AG04449 (cell line): ENCODE results near the gene ERN1.
"Not testable (repeated sequence)": the region's sequence is repeated elsewhere in the genome, so short reads cannot be mapped to it uniquely, and the experiment has no call there.

ENCODE experiments used
- CTCF ChIA-PET: fragments of 350-600 bp; formaldehyde crosslinking; extraction: SDS; loops from one replicate; lab custom pipeline; 2021; ENCODE audit warnings: antibody characterized with exemption; lab: Yijun Ruan, JAX
- POLR2A ChIA-PET: fragments of 400-600, 350-600 bp; formaldehyde crosslinking; extraction: SDS; loops from one replicate; lab custom pipeline; 2020; ENCODE audit warnings: antibody characterized with exemption, inconsistent platforms; lab: Yijun Ruan, JAX
- DNase-seq: peaks from one replicate; pipeline ENCODE4 v3.0.0-alpha.2; 2010; ENCODE audit warnings: low read depth, low spot score
- H3K4me3 ChIP-seq: 2 replicates; pipeline ENCODE4 v1.5.1; 2011; ENCODE audit warnings: low read depth, mild to moderate bottlenecking, control low read depth, low read length
- TF ChIP-seq, protein P1 (sequence below): IDR thresholded peaks from one replicate; pipeline ENCODE4 v1.5.1; 2011; ENCODE audit warnings: mild to moderate bottlenecking, moderate library complexity, low read length, control low read depth, inconsistent platforms; ENCODE audit not compliant: insufficient read depth; ENCODE audit errors: missing control alignments

The ERN1 gene

DNA sequence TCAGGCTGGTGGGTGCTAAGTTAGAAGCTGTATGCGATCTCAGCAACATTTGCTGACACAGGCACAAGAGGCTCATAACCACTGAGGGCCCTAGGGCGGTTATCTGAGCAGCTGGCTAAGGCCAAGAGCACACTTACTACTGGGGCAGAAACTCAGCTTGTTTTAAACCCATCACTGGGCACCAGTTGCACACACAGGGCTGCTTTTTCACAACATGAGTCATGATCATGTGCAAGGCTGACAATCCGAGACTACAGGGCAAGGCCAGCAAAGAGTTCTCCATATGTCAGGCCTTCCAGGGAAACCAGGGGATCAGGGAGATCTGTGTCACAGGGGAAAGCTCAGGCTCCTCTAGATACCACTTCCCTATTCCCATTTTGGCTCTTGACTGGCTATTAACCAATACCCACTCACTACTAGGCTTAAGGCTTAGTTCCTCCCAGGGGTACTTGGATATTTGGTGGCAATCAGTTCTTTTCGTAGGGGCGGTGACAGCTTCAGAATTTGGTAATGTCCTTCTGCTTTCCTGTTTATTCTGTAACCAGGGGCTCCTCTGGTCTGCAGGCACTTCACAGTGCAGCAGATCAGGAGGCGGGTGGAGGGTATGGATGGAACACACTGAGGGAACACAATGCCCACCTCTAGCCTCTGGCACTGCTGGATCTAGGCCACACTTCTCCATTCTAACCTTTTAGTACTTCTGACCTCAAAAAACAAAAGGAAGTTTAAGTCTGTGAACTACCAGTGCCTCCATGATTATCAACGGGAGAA lies 44.9 kb upstream of the ERN1 start:
- TF ChIP-seq, protein P1, sequence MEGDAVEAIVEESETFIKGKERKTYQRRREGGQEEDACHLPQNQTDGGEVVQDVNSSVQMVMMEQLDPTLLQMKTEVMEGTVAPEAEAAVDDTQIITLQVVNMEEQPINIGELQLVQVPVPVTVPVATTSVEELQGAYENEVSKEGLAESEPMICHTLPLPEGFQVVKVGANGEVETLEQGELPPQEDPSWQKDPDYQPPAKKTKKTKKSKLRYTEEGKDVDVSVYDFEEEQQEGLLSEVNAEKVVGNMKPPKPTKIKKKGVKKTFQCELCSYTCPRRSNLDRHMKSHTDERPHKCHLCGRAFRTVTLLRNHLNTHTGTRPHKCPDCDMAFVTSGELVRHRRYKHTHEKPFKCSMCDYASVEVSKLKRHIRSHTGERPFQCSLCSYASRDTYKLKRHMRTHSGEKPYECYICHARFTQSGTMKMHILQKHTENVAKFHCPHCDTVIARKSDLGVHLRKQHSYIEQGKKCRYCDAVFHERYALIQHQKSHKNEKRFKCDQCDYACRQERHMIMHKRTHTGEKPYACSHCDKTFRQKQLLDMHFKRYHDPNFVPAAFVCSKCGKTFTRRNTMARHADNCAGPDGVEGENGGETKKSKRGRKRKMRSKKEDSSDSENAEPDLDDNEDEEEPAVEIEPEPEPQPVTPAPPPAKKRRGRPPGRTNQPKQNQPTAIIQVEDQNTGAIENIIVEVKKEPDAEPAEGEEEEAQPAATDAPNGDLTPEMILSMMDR, result no peak
- no peak overlapping the region for H3K4me3 ChIP-seq
- CTCF ChIA-PET, result interaction anchor here (1.1 to 1.2 kb wide), 2 partner anchors 97 to 255 kb away, joined by 3 to 4 read pairs; no protein-coding TSS in a partner anchor
- POLR2A ChIA-PET, result interaction anchor here (2.8 kb wide), 1 partner anchor 29 kb away, joined by 9 read pairs; no protein-coding TSS in a partner anchor
- DNase-seq, result no peak

- TF ChIP-seq, protein P1, result no peak
- H3K4me3 ChIP-seq, result no peak overlapping the region
- ChIA-PET POLR2A (no interaction called here), CTCF (no interaction called here)
- DNase-seq, result no peak
Measured at GRCh38 chr17:64173646-64174045, 43.7 kb upstream of the ERN1 start.

GRCh38 chr17:64172510-64172909 lies 42.6 kb upstream of the ERN1 start:
- POLR2A ChIA-PET, result no interaction called here
- DNase-seq, result no peak
- CTCF ChIA-PET, result no interaction called here
- H3K4me3 ChIP-seq, result no peak overlapping the region
- TF ChIP-seq, protein P1, result no peak

- H3K4me3 ChIP-seq, result no peak overlapping the region
- no peak for DNase-seq
- TF ChIP-seq, protein P1, result no peak
- POLR2A ChIA-PET, result no interaction called here
- CTCF ChIA-PET, result interaction anchor here (0.7 kb wide), 1 partner anchor 9 kb away, joined by 3 read pairs; no protein-coding TSS in a partner anchor
Measured at GRCh38 chr17:64171041-64171440, 41.1 kb upstream of the ERN1 start.

DNA sequence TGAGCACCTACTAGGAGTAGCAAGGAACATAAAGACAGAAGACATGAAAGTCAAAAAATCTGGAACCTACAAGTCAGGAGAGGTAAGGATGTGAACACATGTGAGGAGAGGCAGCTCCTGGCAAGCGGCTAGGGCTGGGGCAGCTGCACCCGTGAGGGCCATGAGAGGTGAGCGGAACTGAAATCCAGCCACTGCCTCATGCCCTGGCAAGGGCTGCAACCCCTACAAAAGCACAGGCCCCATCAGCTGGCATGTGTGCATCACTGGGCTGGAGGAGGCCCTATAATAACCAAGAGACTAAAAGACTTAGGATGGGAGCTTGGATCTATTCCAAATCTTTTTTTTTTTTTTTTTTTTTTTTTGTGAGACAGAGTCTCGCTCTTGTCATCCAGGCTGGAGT lies 40.3 kb upstream of the ERN1 start:
- POLR2A ChIA-PET, result no interaction called here
- no peak overlapping the region for H3K4me3 ChIP-seq
- TF ChIP-seq, protein P1, result no peak
- no peak for DNase-seq
- CTCF ChIA-PET, result no interaction called here

DNA sequence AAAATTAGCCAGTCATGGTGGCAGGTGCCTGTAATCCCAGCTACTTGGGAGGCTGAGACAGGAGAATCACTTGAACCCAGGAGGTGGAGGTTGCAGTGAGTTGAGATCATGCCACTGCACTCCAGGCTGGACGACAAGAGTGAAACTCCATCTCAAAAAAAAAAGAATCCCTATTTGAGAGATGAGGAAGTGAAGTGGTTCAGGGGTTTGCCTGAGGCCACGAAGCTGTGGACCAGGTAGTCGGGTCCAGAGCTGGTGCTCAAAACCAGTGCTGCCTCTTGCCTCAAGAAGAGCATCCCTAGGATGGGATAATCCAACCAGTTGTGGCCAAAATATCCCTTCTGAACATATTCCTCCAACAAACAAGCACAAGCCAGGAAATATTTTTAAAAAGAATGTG lies 37.7 kb upstream of the ERN1 start:
- ChIA-PET CTCF (interaction anchor here (1.0 to 1.1 kb wide), 3 partner anchors 8 to 138 kb away, joined by 3 read pairs; no protein-coding TSS in a partner anchor), POLR2A (interaction anchor here (1.1 kb wide), 1 partner anchor 22 kb away, joined by 3 read pairs; no protein-coding TSS in a partner anchor)
- not testable (repeated sequence) for DNase-seq, H3K4me3 ChIP-seq
